GM19324 (cell line): ENCODE measurements around the gene ABHD12B.
"Not testable (repeated sequence)": the region's sequence is repeated elsewhere in the genome, so short reads cannot be mapped to it uniquely, and the experiment has no call there.

Source experiments
- ATAC-seq: cut with Tn5 transposase; IDR thresholded peaks from one replicate; pipeline ENCODE4 v1.9.1; 2021; ENCODE audit warnings: mild to moderate bottlenecking, moderate library complexity; ENCODE audit not compliant: unreplicated experiment, low FRiP score

ABHD12B gene

DNA sequence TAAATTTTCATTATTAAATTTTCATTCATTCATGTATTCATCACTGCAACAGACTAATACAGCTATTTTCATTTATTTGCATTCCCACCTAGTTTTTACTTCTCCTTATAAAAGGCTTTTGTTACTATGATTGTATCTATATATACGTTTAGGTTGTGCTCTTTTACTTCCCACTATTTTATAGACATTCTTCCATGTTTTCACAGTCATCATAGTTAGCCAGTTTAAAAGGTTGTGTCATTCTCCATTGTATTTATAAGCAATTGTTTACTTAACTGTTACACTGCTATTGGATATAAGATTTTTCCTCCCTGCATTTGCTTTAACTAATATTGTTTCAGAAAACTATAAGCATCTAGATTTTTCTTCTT, 12.0 kb downstream of the ABHD12B start:
- ATAC-seq = no peak

DNA sequence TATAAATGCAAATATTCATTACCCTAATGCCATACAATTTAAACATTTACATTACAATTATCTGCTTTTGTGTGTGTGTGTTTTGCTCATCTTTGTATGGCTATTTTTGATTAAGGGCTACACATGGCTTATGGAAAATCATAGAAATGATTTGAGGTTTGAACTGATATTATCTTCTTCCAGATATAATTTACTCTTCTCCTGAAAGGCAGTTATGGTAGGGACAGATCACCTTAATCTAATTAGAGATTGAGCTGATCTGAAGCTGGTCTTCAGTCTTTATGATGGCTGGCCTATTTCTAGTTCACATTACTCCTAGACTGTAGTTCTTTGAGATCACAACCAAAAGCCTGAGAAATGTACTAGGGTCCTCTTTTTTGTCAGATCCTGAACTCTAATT, 15.6 kb downstream of the ABHD12B start:
- no peak for ATAC-seq

DNA sequence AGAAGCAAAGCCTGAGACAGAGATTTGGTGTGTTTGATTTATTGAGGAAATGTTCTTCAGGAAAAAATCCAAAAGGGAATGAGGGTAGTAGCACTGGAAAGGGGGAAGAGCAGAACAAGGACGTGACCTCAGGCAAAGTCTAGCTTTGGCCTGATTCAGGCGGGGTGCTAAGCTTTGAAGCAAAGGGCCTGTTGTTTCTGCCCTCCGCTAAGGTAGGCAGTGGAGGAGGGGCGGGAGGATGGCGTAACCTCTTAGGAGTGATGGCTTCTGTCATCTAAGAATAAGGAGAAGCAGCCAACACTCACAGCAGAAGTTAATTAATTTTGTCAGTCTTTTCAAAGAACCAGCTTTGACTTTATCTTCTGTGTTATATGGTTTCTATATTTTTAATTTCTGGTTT, 20.4 kb downstream of the ABHD12B start:
- ATAC-seq = no peak

DNA sequence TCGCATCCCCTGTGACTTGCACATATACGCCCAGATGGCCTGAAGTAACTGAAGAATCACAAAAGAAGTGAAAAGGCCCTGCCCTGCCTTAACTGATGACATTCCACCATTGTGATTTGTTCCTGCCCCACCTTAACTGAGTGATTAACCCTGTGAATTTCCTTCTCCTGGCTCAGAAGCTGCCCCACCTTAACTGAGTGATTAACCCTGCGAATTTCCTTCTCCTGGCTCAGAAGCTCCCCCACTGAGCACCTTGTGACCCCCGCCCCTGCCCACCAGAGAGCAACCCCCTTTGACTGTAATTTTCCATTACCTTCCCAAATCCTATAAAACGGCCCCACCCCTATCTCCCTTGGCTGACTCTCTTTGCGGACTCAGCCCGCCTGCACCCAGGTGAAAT, 24.6 kb downstream of the ABHD12B start:
- ATAC-seq = not testable (repeated sequence)

GRCh38 chr14:50897005-50897404, 25.2 kb downstream of the ABHD12B start:
- ATAC-seq = not testable (repeated sequence)

DNA sequence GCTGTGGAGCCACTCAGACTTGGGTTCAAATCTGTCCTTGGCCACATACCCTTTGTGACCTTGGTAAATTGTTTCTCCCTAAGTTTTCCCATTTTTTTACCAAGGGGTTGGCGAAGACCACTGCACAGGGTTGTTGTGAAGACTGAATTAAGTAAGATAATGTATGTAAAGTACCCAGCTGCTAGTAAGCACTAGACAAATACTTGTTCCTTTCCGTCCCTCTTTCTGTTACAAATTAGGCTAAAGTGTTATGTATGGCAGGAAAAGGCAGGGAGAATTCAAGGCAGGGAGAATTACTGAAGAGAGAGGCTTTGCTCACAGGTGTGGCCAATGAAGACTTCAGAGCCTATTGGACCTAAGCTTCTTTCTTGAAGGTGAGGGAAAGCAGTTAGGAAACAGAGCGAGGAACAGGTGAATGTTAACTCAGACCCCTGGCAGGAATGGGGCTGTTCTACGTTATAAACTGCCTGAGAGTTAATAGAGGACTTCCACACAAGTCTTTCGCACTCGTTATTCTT, 25.9 kb downstream of the ABHD12B start:
- ATAC-seq = no peak

- no peak for ATAC-seq
These were observed 29.5 kb downstream of the ABHD12B start for GRCh38 chr14:50901361-50901760.

DNA sequence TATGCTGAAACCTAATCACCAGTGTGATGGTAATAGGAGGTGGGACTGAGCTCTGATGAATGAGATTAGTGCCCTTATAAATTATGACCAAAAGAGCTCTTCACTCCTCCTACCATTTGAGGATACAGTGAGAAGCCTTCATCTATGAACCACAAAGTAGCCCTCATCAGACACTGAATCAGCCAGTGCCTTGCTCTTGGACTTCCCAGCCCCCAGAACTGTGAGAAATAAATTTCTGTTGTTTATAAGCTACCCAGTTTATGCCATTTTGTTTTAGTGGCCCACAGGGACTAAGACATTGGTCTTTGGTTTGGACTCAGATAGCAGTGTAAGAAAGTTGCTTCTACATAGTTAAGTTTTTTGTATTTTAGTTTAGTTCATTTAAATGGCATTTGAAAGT, 32.9 kb downstream of the ABHD12B start:
- ATAC-seq = no peak

DNA sequence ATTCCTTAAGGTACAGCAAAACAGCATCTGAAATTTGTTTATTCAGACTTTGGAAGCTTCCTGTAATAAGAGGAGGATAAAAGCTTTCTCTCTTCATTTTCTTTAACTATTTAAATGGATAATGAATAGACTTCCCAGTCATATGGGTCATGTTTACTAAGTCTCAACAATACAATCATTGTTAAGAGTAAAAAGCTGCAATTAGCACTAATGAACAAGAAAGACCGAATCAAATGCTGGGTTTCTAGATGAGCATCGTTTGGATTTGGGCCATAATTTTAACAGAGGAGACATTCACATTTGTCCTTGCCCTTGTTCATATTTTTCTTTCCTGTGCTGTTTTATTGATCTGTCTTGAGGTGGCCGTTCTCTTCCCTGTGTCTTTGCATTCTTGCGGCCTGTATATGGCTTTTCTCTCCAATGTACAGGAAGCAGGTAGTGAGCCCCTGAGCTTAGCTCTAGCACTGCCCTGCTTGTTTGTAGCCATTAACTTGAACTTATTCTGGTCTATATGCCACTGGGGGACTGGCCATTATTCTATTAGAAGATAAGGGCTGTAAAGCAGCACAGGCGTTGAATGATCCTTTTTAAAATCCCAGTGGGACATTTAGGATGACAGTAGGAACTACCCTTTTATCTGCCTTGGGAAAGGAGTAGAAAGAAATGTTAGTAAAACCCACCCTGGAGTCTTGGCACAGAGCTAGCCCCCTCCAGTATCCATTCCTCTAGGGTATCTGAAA, 34.6 kb downstream of the ABHD12B start:
- ATAC-seq = no peak

- ATAC-seq = no peak
These were observed 38.9 kb downstream of the ABHD12B start for GRCh38 chr14:50910495-50911420.

GRCh38 chr14:50917449-50917848, 45.6 kb downstream of the ABHD12B start:
- ATAC-seq = no peak

- ATAC-seq = not testable (repeated sequence)
These were observed 47.7 kb downstream of the ABHD12B start for GRCh38 chr14:50919524-50919923.

GRCh38 chr14:50920482-50921230, 48.8 kb downstream of the ABHD12B start:
- ATAC-seq = no peak

DNA sequence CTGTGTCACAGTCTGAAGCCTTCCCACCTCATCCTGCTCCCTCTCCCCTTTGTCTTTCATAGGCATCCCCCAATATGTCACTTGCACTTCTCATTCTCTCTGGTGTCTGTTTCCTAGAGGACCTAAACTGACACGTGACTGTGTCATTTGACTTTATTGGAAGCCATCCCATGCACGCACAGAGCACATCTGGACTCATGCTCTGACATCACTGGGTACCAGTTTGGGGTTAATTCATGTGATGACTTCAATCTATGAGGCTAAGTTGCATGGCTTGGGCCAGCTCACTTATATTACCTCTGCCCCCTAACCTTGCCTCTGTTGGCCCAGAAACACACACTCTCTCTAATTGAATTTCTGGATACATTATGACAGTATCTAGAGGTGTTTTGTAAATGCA, 51.0 kb downstream of the ABHD12B start:
- ATAC-seq = no peak

GRCh38 chr14:50924236-50924635, 52.4 kb downstream of the ABHD12B start:
- no peak for ATAC-seq

DNA sequence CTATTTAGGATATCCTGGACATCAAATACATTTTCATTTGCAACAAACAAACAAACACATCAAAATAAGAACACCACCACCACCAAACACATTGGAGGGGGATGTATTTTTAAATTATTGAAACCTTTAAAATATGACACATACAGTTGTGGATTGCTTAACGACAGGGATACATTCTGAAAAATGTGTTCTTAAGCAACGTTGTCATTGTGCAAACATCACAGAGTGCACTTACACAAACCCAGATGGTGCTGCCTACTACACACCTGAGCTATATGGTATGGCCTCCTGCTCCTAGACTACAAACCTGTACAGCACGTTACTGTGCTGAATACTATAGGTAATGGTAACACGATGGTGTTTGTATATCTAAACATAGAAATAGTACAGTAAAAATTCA, 53.0 kb downstream of the ABHD12B start:
- no peak for ATAC-seq

- no peak for ATAC-seq
These were observed 55.1 kb downstream of the ABHD12B start for GRCh38 chr14:50926851-50927386.

GRCh38 chr14:50928002-50928635, 56.3 kb downstream of the ABHD12B start:
- no peak for ATAC-seq

- no peak for ATAC-seq
These were observed 57.7 kb downstream of the ABHD12B start for GRCh38 chr14:50929506-50929905.

DNA sequence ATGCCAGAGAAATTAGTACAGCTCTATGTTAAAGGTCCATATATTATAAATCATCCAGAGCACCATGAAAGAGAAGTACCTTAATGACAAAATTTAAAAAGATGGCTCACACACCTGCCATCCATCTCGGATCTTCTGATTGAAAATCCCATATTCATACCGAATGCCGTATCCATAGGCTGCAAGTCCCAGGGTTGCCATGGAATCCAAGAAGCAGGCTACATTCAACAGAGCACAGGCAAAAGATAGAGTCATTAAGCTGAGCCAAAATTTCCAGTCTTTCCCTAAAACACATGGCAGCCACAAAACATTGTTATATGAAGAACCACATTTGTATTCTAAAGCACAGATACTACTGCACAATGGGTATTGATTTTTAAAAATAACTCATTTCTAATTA, 59.7 kb downstream of the ABHD12B start:
- ATAC-seq = no peak
